OCI-LY1 (cell line): Measurements from ENCODE around the gene PNRC2.

Experiments
- H2AFZ ChIP-seq: fragments of 200-600 bp; sonication (generic), shearing (Covaris generic); 2 replicates; pipeline ENCODE4 v1.6.0; 2014; ENCODE audit warnings: antibody characterized with exemption, mild to moderate bottlenecking, low read length
- H3F3A ChIP-seq: fragments of 200-600 bp; sonication (generic), shearing (Covaris generic); 2 replicates; pipeline ENCODE4 v1.6.0; 2014; ENCODE audit warnings: mild to moderate bottlenecking, antibody characterized with exemption, low read length, moderate library complexity; ENCODE audit not compliant: insufficient read depth
- H3K27ac ChIP-seq: fragments of 200-600 bp; sonication (generic); 2 replicates; pipeline ENCODE4 v1.5.1; 2014; ENCODE audit warnings: low read length, mixed run types, mild to moderate bottlenecking, low read depth; ENCODE audit not compliant: poor library complexity, severe bottlenecking
- H3K27me3 ChIP-seq: fragments of 200-600 bp; sonication (generic); 2 replicates; pipeline ENCODE4 v1.6.0; 2014; ENCODE audit warnings: antibody characterized with exemption, mild to moderate bottlenecking, low read length, moderate library complexity; ENCODE audit not compliant: insufficient read depth
- H3K36me3 ChIP-seq: fragments of 200-600 bp; sonication (generic); 2 replicates; pipeline ENCODE4 v1.6.1; 2014; ENCODE audit warnings: mild to moderate bottlenecking, antibody characterized with exemption, low read length, moderate library complexity, mixed read lengths; ENCODE audit not compliant: insufficient read depth
- H3K4me1 ChIP-seq: fragments of 200-600 bp; sonication (generic); 2 replicates; pipeline ENCODE4 v1.5.1; 2014; ENCODE audit warnings: mild to moderate bottlenecking, low read length, moderate library complexity; ENCODE audit not compliant: insufficient read depth, severe bottlenecking
- H3K4me2 ChIP-seq: fragments of 200-600 bp; sonication (generic), shearing (Covaris generic); 2 replicates; pipeline ENCODE4 v1.6.1; 2014; ENCODE audit warnings: low read length
- H3K4me3 ChIP-seq: fragments of 200-600 bp; sonication (generic); 2 replicates; pipeline ENCODE4 v1.5.1; 2014; ENCODE audit warnings: low read length, low read depth, mild to moderate bottlenecking, mixed read lengths; ENCODE audit not compliant: poor library complexity, severe bottlenecking
- H3K79me2 ChIP-seq: fragments of 200-600 bp; shearing (Covaris generic); 2 replicates; pipeline ENCODE4 v1.6.1; 2016; ENCODE audit warnings: mixed run types, low read length, mixed read lengths; ENCODE audit not compliant: insufficient read depth
- H3K9ac ChIP-seq: fragments of 200-600 bp; sonication (generic), shearing (Covaris generic); 2 replicates; pipeline ENCODE4 v1.6.1; 2014; ENCODE audit warnings: mild to moderate bottlenecking, low read length, mixed read lengths
- H3K9me2 ChIP-seq: fragments of 200-600 bp; sonication (generic), shearing (Covaris generic); 2 replicates; pipeline ENCODE4 v1.6.1; 2014; ENCODE audit warnings: low read depth, mild to moderate bottlenecking, low read length, mixed read lengths
- H3K9me3 ChIP-seq: fragments of 200-600 bp; shearing (Covaris generic); 2 replicates; pipeline ENCODE4 v1.6.1; 2014; ENCODE audit warnings: low read length, mixed read lengths
- H4K20me1 ChIP-seq: fragments of 200-600 bp; sonication (generic), shearing (Covaris generic); 2 replicates; pipeline ENCODE4 v1.6.0; 2016; ENCODE audit warnings: mild to moderate bottlenecking, low read length; ENCODE audit not compliant: insufficient read depth
- EZH2 ChIP-seq: fragments of 200-600 bp; sonication (generic), shearing (Covaris generic); IDR thresholded peaks from 2 replicates; pipeline ENCODE4 v1.8.0; 2017; ENCODE audit warnings: borderline replicate concordance, mixed run types, mild to moderate bottlenecking, antibody characterized with exemption, low read length, moderate library complexity, mixed read lengths
- TF ChIP-seq, protein P1 (sequence below): fragments of 200-600 bp; sonication (generic), shearing (Covaris generic); IDR thresholded peaks from 2 replicates; pipeline ENCODE4 v1.5.1; 2017; ENCODE audit warnings: mild to moderate bottlenecking, antibody characterized with exemption, low read length, moderate library complexity, mixed read lengths

PNRC2 gene

DNA sequence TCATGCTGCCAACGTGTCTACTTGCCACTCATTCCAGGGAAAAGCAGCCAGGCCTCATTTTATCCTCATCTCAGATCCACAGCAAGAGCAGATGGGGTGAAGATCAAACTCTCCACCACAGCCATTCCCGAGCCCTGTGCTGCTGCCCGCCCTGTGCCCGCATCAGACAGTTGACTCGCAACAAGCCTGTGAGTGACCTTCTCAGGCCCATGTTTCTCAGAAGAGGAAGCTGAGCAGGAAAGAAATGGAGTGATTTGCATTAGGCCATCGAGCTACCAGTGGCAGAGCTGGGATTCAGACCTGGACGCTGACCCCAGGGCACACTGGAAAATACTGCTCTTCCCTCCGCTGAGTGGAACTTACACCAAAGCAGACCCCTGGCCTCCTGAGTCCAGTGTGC, 47.7 kb upstream of the PNRC2 start:
- H3K36me3 ChIP-seq: no peaks in the 10 kb centered on the region
- no peak for TF ChIP-seq EZH2
- TF ChIP-seq, protein P1, sequence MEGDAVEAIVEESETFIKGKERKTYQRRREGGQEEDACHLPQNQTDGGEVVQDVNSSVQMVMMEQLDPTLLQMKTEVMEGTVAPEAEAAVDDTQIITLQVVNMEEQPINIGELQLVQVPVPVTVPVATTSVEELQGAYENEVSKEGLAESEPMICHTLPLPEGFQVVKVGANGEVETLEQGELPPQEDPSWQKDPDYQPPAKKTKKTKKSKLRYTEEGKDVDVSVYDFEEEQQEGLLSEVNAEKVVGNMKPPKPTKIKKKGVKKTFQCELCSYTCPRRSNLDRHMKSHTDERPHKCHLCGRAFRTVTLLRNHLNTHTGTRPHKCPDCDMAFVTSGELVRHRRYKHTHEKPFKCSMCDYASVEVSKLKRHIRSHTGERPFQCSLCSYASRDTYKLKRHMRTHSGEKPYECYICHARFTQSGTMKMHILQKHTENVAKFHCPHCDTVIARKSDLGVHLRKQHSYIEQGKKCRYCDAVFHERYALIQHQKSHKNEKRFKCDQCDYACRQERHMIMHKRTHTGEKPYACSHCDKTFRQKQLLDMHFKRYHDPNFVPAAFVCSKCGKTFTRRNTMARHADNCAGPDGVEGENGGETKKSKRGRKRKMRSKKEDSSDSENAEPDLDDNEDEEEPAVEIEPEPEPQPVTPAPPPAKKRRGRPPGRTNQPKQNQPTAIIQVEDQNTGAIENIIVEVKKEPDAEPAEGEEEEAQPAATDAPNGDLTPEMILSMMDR: no peak
- peak overlapping the region; percentile 98 for H3K27ac ChIP-seq
- peaks cover 91% of the 10 kb centered on the region for H3K4me1 ChIP-seq
- H3K9ac ChIP-seq: peak overlapping the region; percentile 72
- no peaks in the 10 kb centered on the region for H4K20me1 ChIP-seq
- no peak overlapping the region for H2AFZ ChIP-seq
- H3F3A ChIP-seq: peaks cover 8% of the 10 kb centered on the region; the same call in 1 of the 2 replicates
- no peaks in the 10 kb centered on the region for H3K79me2 ChIP-seq
- no peaks in the 10 kb centered on the region for H3K9me3 ChIP-seq
- no peaks in the 10 kb centered on the region for H3K9me2 ChIP-seq
- H3K4me3 ChIP-seq: peak overlapping the region; percentile 64
- no peaks in the 10 kb centered on the region for H3K27me3 ChIP-seq
- peak overlapping the region; percentile 78 for H3K4me2 ChIP-seq

DNA sequence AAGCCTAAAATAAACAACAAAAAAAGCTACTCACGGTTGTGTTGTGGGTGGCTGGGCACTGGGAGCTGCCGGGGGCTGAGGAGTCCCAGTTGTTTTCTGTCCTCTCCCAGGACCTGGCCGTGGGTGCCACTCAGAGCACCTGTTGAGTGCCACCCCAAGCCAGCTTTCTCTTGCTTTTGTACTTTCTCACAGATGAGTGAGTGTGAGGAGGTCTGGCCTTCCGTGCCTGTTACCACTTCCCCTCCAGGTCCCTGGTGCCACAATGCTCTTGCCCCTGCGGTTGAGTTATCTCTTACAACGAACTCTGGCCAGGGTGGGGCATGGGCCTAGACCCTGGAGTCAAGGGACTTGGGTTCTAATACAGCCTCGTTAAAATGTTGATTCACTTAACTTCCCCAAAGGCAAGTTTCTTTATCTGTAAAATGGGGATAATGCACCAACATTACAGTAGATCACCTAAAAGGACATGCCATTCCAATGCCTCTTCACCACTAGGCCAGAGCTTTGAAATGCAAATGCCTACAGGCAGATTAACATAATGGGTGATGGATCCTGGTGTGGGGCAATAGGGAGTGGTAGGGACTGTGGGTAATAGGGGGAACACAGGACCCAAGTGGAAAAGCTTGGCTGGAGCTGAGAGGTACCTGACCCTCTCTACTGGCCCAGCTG, 46.3 kb upstream of the PNRC2 start, which contains the start of gene CNR2:
Gene CNR2, minus strand, starts transcription at position 151 of the 669 bp plus-strand sequence. CDS start 37,745 bp downstream, outside the sequence.
- no peaks in the 10 kb centered on the region for H4K20me1 ChIP-seq
- peak within 1 kb of the TSS; percentile 72 for H3K9ac ChIP-seq
- no peaks in the 10 kb centered on the region for H3K27me3 ChIP-seq
- H3K4me2 ChIP-seq: peak within 1 kb of the TSS; percentile 78
- peaks cover 78% of the 10 kb centered on the region for H3K4me1 ChIP-seq
- no peaks in the 10 kb centered on the region for H3K36me3 ChIP-seq
- H2AFZ ChIP-seq: no peak within 1 kb of the TSS
- H3K27ac ChIP-seq: peak within 1 kb of the TSS; percentile 98
- H3K9me2 ChIP-seq: no peaks in the 10 kb centered on the region
- H3F3A ChIP-seq: peaks cover 8% of the 10 kb centered on the region; the same call in 1 of the 2 replicates
- H3K79me2 ChIP-seq: no peaks in the 10 kb centered on the region
- no peaks in the 10 kb centered on the region for H3K9me3 ChIP-seq
- H3K4me3 ChIP-seq: peak within 1 kb of the TSS; percentile 64
- TF ChIP-seq, protein P1: no peak
- TF ChIP-seq EZH2: no peak

DNA sequence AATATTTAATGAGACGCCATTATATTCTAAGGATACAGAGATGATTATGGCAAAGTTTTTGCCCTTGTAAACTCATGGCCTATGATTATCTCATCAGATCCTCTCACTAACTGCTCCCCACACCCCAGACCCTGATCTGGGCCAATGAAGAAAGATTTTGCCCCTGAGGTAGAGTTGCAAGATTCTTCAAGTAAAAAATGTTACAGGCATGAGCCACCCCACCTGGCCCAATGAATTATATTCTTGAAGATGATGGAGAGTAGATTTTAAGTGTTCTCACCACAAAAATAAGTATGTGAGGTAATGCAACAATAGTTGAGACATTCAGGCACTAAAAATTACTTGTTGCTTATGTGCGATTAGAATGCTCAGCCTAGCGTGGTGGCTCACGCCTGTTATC, 44.7 kb upstream of the PNRC2 start:
- no peaks in the 10 kb centered on the region for H3K79me2 ChIP-seq
- H3F3A ChIP-seq: peaks cover 8% of the 10 kb centered on the region; the same call in 1 of the 2 replicates
- H4K20me1 ChIP-seq: no peaks in the 10 kb centered on the region
- H3K4me2 ChIP-seq: no peak overlapping the region
- peak overlapping the region; percentile 98 for H3K27ac ChIP-seq
- H3K4me1 ChIP-seq: peaks cover 75% of the 10 kb centered on the region
- H2AFZ ChIP-seq: no peak overlapping the region
- H3K4me3 ChIP-seq: no peak overlapping the region
- H3K9ac ChIP-seq: no peak overlapping the region
- TF ChIP-seq, protein P1: no peak
- TF ChIP-seq EZH2: no peak
- no peaks in the 10 kb centered on the region for H3K9me3 ChIP-seq
- H3K36me3 ChIP-seq: no peaks in the 10 kb centered on the region
- no peaks in the 10 kb centered on the region for H3K9me2 ChIP-seq
- H3K27me3 ChIP-seq: no peaks in the 10 kb centered on the region
